Measurements from ENCODE around the gene SLC27A1. TPM values are rescaled to one million over a fixed set of nuclear protein-coding genes. Genes with fewer than 3 reads are reported as not detected.
"Not testable (repeated sequence)": the region's sequence is repeated elsewhere in the genome, so short reads cannot be mapped to it uniquely, and the experiment has no call there.

SLC27A1 gene
- polyA plus RNA-seq, 3 donors: 9.7 to 10.8 (median 10.3) TPM

DNA sequence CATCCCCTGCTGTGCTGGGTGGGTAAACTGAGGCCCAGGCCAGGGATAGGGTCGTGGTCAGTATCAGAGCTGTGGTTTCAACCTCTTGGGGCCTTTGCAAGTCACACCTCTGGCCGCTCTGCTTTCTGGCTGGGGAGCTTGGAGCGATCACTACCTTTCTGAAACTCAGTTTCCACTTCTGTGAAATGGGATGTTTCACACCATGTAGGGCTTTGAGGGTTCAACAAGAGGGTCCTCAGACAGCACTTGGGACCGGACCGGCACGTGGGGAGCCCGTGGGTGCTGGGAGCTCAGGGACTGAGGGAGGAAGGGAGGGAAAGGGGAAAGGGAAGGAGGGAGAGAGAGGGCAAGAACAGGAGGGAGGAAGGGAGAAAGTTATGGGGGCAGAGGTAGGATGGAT is 62.2 kb downstream of the SLC27A1 start:
- DNase-seq (ENCODE audit: low read depth in 3 of 3, low spot score in 2 of 3): no peak

DNA sequence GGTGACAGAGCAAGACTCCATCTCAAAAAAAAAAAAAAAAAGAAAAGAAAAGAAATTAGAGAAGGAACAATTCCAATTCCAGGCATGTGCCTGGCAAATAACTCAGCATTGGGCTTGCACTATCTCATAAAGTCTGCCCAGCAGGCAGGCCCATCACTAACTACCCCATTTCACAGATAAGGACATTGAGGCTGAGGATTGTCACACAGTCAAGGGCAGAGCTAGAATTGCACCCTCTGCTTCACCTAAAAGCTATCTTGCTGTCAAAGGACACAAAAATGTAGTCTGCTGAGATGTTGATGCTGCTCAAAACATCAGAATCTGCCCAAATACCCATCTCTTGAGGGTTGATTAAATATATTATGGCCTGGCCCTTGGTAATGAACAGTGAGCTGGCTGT is 64.4 kb downstream of the SLC27A1 start:
- DNase-seq (ENCODE audit: low read depth in 3 of 3, low spot score in 2 of 3): no peak

DNA sequence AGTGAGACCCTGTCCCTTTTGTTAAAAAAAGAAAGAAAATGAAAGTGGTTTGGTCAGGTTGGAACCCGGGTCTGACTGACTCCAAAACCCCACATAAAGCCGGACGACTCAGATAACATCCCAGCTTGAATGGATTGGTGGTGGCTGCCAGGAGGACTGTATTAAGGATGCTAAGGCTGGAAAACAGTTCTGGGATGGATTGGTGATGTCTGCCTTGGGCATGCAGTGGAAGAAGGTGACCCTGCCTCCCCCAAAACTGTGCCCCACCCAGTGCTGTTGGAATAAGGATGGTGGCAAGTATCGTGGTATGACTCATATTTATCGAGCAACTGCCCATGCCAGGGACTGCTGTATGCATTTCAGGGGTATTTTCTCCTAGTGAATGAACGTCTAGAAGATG is 66.6 kb downstream of the SLC27A1 start:
- DNase-seq (ENCODE audit: low read depth in 3 of 3, low spot score in 2 of 3): no peak

DNA sequence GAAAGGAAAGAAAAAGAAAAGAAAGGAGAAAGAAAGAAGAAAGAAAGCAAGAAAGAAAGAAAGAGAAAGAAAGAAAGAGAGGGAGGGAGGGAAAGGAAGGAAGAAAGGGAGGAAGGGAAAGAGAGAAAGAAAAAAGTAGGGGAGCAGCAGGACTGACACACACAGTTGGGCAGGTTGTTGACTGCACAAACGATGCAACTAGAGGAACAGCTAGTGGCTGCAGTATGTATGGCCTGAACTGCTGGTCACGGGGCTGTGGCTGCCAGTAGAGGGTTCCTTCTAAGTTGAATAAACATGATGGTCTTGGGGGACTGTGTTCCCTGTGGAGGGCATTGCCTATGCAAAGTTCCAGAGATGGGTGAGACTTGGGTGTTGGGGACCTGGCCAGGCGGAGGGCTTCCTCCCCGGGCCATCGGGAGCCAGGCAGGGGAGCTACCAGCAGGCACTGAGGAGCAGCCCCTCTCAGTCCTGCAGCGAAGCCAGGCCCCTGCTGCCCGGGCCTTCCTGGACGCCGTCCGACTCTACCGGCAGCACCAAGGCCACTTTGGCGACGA is 68.4 kb downstream of the SLC27A1 start:
- no peak for DNase-seq (ENCODE audit: low read depth in 3 of 3, low spot score in 2 of 3)

DNA sequence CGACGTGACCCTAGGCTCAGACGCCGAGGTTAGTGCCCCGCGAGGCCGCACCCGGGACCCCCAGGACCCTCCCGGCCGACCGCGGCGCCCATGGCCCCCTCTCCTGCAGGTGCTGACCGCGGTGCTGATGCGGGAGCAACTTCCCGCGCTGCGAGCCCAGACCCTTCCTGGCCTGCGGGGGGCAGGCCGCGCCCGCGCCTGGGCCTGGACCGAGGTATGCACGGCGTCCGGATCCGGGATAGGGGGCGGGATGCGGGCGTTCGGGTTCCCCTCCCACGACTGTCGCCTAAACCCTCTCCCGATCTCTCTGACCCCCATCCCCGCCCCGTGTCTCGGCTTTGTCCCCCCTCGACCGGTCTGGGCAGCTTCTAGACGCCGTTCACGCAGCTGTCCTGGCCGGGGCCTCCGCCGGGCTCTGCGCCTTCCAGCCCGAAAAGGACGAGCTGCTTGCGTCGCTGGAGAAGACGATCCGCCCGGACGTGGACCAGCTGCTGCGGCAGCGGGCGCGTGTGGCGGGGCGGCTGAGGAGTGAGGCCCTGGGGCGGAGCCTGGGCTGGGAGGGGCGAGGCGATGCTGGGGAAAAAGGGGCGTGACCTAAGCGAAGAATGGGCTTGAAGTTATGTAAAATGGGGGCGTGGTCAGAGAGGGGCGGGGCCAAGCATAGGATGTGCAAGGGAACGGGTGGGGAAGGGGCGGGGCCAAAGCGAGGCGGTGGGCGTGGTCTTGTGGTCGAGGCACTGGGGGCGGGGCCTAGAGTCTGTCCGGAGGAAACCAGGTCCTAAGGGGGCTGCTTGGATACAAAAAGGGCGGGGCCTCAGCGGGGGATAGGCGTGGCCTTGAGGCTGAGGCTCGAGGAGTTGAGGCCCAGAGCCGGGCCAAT is 69.2 kb downstream of the SLC27A1 start:
- peak; percentile 45 to 74 (median 69) for DNase-seq (ENCODE audit: low read depth in 3 of 3, low spot score in 2 of 3)

DNA sequence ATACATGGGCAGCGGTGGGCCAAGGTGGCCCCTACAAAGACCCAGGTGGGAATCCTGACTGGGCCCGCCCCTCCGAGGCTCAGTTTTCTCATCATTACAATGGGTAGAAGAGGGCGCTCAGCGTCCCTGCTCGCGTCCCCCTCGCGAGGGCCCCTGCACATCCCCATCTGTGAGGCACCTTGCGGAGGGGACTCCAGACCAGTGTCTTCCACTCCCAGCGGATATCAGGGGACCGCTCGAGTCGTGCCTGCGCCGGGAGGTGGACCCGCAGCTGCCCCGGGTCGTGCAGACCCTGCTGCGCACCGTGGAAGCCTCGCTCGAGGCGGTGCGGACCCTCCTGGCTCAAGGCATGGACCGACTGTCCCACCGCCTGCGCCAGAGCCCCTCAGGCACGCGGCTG is 69.8 kb downstream of the SLC27A1 start:
- no peak for DNase-seq (ENCODE audit: low read depth in 3 of 3, low spot score in 2 of 3)

DNA sequence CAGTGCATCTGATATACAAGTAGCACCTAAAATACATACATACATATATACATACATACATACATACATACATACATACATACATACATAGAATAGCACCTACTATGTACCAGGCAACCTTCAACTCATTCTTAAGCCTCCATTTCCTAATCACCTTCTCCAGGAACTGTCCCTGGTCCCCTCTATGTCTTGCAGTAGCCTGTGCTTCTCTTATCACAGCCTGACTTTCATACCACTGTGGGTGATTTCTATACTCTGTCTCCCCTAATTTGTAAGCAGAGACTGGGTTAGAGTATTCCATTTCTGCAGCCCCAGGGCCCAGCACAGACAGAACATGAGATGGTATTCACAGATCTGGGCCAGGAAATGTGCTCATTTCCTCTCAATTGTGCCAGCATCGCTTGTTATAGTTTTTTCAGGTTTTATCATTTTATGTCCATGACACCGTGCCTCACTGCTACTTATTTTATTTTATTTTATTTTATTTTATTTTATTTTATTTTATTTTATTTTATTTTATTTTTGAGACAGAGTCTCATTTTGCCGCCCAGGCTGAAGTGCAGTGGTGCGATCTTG is 70.9 kb downstream of the SLC27A1 start:
- no peak for DNase-seq (ENCODE audit: low read depth in 3 of 3, low spot score in 2 of 3)

DNA sequence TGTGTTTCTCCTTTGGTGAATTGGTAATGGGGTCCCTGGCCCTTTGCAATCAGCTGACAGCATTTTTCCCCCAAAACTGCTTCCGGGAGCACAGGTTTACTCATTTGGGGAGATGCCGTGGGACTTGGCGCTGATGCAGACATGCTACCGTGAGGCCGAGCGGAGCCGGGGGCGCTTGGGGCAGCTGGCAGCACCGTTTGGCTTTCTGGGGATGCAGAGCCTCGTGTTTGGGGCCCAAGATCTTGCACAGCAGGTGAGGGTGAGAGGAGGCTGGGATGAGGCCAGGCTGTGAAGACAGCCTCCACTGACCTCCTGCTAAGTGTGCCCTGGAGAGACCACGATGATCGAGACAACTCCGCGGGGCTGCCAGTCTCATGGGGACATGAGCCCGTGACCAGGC is 71.7 kb downstream of the SLC27A1 start:
- DNase-seq (ENCODE audit: low read depth in 3 of 3, low spot score in 2 of 3): no peak

DNA sequence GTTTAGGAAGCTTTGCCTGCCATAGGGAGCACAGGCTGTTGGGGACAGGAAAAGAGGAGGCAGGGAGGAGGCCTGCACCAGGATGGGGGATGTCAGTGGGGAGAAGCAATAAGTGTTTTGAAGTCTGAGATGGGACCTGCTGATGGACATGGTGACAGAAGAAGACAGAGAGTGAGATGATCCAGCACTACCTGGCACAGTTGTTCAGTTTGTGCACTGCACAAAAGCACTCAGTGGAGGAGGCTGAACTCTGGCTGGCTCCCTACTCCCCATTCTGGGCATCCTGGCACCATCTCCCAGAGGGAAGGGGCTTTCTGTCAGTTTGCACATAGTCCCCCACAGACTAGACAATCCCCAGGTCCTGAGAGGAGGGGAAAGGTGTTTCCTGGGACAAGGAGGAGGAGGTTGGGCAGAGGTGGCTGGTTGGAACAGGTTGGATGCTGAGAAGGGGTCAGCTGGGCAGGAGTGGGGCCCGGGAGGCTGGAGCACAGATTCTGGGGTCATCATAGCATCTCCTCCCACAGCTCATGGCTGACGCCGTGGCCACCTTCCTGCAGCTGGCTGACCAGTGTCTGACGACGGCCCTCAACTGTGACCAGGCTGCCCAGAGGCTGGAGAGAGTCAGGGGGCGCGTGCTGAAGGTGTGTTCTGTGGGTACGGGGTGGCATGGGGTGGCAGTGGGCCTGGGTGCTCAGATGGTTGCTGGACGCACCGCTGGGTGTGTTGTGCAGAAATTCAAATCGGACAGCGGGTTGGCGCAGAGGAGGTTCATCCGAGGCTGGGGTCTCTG is 72.7 kb downstream of the SLC27A1 start:
- no peak for DNase-seq (ENCODE audit: low read depth in 3 of 3, low spot score in 2 of 3)

DNA sequence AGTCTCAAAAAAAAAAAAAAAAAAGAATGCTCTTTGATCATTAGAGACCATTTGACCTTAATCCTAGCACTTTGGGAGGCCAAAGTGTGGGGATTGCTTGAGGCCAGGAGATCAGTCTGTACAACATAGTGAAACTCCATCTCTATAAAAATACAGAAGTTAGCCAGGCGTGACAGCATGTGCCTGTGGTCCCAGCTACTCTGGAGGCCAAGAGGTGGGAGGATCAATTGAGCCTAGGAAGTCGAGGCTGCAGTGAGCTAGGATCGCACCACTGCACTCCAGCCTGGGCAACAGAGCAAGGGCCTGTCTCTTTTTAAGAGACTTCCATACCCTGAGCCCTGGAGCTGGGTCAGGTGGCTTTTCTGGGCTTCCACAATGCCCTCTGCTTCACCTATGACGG is 73.7 kb downstream of the SLC27A1 start:
- no peak for DNase-seq (ENCODE audit: low read depth in 3 of 3, low spot score in 2 of 3)

DNA sequence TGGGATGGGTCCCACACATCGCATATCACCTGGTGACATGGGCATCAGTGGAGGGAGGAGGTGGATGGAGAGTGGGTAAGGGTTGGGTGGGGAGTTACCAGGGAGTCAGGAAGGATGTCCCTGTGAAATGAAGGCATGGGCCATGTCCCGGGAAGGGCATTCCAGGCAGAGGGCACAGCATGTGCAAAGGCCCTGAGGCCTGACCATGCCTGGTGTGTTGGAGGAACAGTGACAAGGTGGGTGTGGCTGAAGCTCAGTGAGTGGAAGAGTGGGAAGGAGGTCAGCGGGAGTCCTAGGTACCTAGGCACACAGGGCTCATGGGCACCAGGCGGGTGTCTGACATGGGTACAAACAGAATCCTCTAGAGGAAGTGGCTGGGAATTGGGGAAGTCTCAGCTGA is 74.1 kb downstream of the SLC27A1 start:
- no peak for DNase-seq (ENCODE audit: low read depth in 3 of 3, low spot score in 2 of 3)

DNA sequence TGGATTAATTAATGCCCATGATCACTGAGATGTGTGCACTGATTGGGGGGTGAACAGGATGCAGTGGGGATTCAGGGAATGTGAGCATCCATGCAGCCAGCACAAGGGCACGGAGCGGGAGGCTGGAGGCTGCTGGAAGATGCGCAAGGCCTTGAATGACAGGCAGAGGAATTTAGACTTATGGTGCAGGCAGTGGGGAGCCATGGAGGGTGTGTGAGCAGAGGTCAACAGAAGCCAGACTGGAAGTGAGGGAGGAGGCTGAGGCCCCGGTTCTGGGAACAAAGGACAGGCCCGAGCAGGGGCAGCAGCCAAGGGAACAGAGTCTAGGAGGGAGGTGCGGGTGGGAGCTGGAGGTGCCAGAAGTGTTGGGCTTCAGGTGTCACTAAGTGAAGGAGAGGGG is 77.8 kb downstream of the SLC27A1 start:
- DNase-seq (ENCODE audit: low read depth in 3 of 3, low spot score in 2 of 3): no peak

DNA sequence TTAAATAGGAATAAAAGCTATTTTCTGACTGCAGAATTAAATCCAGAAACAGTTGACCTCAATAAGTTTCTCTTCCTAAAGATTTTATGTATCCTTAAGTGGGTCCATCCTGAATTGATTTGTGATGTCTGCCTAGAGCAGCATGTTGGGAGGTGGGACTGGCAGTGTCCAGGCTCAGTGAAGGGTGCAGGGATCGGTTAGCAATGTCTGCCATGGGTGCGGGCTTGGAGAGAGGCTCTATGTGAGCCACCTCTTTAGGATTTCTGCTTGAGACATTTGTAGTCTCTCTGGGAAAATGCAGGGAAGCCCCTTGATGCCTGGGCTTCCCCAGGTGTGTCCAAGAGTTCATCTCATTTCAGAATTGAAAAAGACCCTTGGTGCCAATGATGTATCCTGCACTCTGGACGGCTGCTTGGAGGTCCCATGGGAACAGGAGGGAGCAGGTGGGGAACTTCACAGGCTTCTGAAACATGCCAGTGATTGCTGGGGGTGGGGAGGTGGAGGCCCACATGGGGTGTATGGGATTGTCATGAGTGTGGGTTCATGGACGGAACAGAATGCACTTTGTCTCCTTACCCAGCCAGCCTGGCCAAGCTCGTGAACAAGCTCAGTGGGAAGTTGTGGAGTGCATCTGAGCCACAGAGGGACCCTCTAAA is 78.9 kb downstream of the SLC27A1 start:
- DNase-seq (ENCODE audit: low read depth in 3 of 3, low spot score in 2 of 3): no peak

DNA sequence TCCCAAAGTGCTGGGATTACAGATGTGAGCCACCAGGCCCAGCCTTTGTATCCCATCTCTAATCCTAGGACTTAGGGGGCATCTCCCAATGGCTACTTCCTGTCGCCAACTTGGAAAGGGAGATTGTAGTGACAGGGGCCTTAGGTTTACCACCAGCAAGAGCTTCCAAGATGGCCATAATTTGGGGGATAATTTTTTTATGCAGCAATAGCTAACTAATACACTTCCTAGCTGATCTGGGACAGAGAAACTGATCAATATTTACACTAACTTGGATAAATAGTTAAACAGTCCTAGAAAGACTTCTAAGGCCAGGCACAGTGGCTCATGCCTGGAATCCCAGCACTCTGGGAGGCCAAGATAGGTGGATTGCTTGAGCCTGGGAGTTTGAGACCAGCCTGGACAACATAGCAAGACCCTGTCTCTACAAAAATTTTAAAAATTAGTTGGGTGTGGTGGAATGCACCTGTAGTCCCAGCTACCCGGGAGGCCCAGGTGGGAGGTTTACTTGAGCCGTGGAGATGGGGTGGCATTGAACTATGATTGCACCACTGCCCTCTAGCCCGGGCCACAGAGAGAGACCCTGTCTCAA is 79.8 kb downstream of the SLC27A1 start:
- DNase-seq (ENCODE audit: low read depth in 3 of 3, low spot score in 2 of 3): no peak

DNA sequence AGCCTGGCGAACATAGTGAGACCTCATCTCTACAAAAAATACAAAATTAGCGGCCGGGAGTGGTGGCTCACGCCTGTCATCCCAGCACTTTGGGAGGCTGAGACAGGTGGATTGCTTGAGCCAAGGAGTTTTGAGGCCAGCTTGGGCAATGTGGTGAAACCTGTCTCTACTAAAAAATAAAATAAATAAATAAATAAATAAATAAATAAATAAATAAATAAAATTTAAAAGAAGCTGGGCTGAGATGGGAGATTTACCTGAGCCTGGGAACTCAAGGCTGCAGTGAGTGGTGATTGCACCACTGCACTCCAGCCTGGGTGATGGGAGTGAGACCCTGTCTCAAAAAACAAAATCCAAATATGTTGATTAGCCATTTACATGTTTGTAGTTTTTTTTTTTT is 82.4 kb downstream of the SLC27A1 start:
- DNase-seq (ENCODE audit: low read depth in 3 of 3, low spot score in 2 of 3): not testable (repeated sequence)

DNA sequence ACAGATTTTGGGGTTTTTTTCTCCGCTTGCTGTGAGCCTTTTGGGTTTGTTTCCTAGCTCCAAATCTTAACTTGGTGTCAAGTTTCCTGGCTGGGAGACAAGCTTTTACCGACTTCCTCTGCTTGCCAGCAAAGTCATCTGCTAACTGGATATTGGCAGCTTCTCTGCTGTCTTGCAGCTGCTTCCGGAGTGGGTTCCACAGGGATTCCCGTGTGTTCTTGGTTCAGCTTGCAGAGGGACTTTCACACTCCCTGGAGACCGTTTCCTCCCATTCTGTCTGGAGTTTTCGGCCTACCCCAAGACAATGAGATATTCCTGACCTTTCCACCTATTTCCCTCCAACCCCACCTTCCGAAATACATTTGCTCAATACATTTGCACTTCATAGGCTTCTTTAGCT is 82.9 kb downstream of the SLC27A1 start:
- DNase-seq (ENCODE audit: low read depth in 3 of 3, low spot score in 2 of 3): no peak

DNA sequence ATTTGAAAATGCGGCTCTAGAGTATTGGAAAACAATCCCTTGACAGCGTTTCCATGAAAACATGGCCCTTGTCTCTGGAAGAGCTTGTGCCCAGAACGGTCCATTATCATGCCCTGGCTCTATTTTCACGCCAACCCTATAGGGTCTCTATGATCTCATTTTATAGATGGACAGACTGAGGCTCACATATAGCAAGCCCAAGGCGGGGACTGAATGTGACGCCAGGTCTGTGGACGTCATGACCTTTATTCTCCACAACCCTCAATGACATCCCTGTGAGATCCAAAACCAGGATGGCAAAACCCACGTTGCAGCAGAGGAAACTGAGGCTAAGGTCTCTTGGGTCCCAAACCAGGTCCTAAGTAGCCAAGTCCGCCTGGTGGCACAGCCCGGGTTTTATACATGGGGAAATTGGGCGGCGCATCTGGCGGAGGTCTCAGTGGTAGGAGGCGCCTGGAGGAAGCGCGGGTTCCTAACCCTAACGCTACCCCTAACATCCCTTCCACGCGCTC is 84.7 kb downstream of the SLC27A1 start:
- no peak for DNase-seq (ENCODE audit: low read depth in 3 of 3, low spot score in 2 of 3)

DNA sequence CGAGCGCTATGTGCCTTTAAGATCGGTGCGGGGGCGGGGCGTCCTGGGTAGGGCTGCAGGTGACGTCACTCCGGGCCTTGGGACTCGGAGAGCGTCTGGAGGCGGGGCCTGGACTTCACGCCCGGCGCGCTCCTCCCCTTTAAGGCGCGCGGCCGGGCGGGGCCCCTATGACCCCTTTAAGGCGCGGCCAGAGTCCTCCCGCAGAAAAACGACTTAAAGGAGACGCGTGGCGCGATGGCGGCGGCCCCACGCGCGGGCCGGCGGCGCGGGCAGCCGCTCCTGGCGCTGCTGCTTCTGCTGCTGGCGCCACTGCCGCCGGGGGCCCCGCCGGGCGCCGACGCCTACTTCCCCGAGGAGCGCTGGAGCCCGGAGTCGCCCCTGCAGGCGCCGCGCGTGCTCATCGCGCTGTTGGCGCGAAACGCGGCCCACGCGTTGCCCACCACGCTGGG is 85.2 kb downstream of the SLC27A1 start, which contains the start of gene COLGALT1:
TSS of gene COLGALT1 (plus strand) at position 170 of the 449 bp plus-strand sequence. CDS start at position 235, 65 bp downstream.
- peak; percentile 89 to 95 (median 94) for DNase-seq (ENCODE audit: low read depth in 3 of 3, low spot score in 2 of 3)
